Hematopoietic multipotent progenitor cell treated with erythropoietin and hydrocortisone succinate and interleukin-3 and kit ligand, for 4 days (in vitro differentiated cells): ENCODE data around the gene HCN3.
"Not testable (repeated sequence)": the region's sequence is repeated elsewhere in the genome, so short reads cannot be mapped to it uniquely, and the experiment has no call there.

Experiments used
- DNase-seq: peaks from one replicate; pipeline ENCODE4 v3.0.0-alpha.2; 2015

Gene HCN3

GRCh38 chr1:155285631-155286044 is 8.4 kb downstream of the HCN3 start:
- DNase-seq = no peak

- DNase-seq = no peak
These were observed 9.3 kb downstream of the HCN3 start for GRCh38 chr1:155286544-155286943.

- DNase-seq = no peak
These were observed 10.8 kb downstream of the HCN3 start for GRCh38 chr1:155287987-155288543.

GRCh38 chr1:155291006-155291405 is 13.7 kb downstream of the HCN3 start:
- DNase-seq = not testable (repeated sequence)

- DNase-seq = no peak
These were observed 16.0 kb downstream of the HCN3 start for GRCh38 chr1:155293086-155293749.

GRCh38 chr1:155294520-155295182 is 17.4 kb downstream of the HCN3 start:
- no peak for DNase-seq

GRCh38 chr1:155295183-155295941 is 18.1 kb downstream of the HCN3 start:
- DNase-seq = peak; percentile 50

GRCh38 chr1:155295942-155296267 is 18.6 kb downstream of the HCN3 start:
- no peak for DNase-seq

GRCh38 chr1:155296661-155297060 is 19.4 kb downstream of the HCN3 start:
- no peak for DNase-seq

GRCh38 chr1:155297384-155297783 is 20.1 kb downstream of the HCN3 start:
- DNase-seq = no peak

- no peak for DNase-seq
These were observed 22.8 kb downstream of the HCN3 start for GRCh38 chr1:155300024-155300423.

GRCh38 chr1:155300553-155301329 is 23.5 kb downstream of the HCN3 start:
- no peak for DNase-seq

GRCh38 chr1:155301342-155301841 is 24.1 kb downstream of the HCN3 start, which contains the start of gene PKLR:
Gene PKLR, minus strand, starts transcription at chr1:155301438. Its CDS starts 43 bp downstream, at chr1:155301395.
- peak; percentile 86 for DNase-seq

GRCh38 chr1:155304558-155305063 is 27.3 kb downstream of the HCN3 start:
- no peak for DNase-seq

GRCh38 chr1:155305881-155306391 is 28.7 kb downstream of the HCN3 start:
- no peak for DNase-seq

GRCh38 chr1:155307247-155307740 is 30.0 kb downstream of the HCN3 start:
- DNase-seq = peak; percentile 91

GRCh38 chr1:155308493-155309422 is 31.5 kb downstream of the HCN3 start, which contains the start of gene FDPS:
Gene FDPS, plus strand, starts transcription at chr1:155308866. Its CDS starts 924 bp downstream, at chr1:155309790.
- DNase-seq = peak; percentile 100

- peak; percentile 60 for DNase-seq
These were observed 32.3 kb downstream of the HCN3 start for GRCh38 chr1:155309423-155310021.

GRCh38 chr1:155313261-155313660 is 36.0 kb downstream of the HCN3 start:
- DNase-seq = no peak

- DNase-seq = no peak
These were observed 39.7 kb downstream of the HCN3 start for GRCh38 chr1:155316922-155317321.
